Adipocyte (in vitro differentiated cells): ENCODE measurements around the gene COMMD2.
A peak's percentile ranks its signal among the peaks of the same experiment; 100 is the strongest.

Experiments used
- DNase-seq: peaks from one replicate; pipeline ENCODE4 v3.0.0-alpha.2; 2015; ENCODE audit warnings: low read depth
- H3K27me3 ChIP-seq: replicated peaks from 2 replicates; pipeline ENCODE4 v1.7.0; 2013; ENCODE audit warnings: mild to moderate bottlenecking, low read length, moderate library complexity; ENCODE audit not compliant: control insufficient read depth, insufficient read depth
- H3K36me3 ChIP-seq: 2 replicates; pipeline ENCODE4 v1.7.0; 2013; ENCODE audit warnings: low read length, mild to moderate bottlenecking, moderate library complexity; ENCODE audit not compliant: control insufficient read depth, insufficient read depth, severe bottlenecking
- H3K4me1 ChIP-seq: 2 replicates; pipeline ENCODE4 v1.7.0; 2013; ENCODE audit warnings: mild to moderate bottlenecking, low read length, moderate library complexity; ENCODE audit not compliant: control insufficient read depth, insufficient read depth
- H3K4me3 ChIP-seq: 2 replicates; pipeline ENCODE4 v1.7.0; 2013; ENCODE audit warnings: mild to moderate bottlenecking, low read length, moderate library complexity
- H3K9ac ChIP-seq: 2 replicates; pipeline ENCODE4 v1.7.0; 2013; ENCODE audit warnings: mild to moderate bottlenecking, low read length, moderate library complexity
- H3K9me3 ChIP-seq: 2 replicates; pipeline ENCODE4 v1.7.0; 2013; ENCODE audit warnings: mild to moderate bottlenecking, low read length, moderate library complexity; ENCODE audit not compliant: control insufficient read depth

Gene COMMD2

DNA sequence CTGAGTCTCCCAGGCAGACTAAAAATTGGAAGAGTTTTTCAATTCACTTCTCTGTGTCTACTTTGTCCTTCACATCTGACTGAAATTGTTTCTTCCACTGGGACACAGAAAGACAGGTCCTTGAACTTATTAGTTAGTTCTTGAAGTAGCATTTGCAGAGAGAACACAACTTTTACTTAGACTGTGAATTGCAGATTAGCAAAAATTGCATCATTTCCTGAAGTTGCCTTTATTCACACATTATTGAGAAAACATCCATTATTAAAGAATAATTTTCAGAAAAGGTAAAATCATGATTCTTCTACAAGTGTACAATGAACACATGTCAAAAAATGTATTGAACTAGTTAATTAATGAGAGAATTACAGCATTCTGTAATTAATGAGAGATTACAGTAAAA is 1.4 kb upstream of the COMMD2 start:
- H3K9ac ChIP-seq = no peak overlapping the region
- no peak for DNase-seq
- no peak overlapping the region for H3K4me3 ChIP-seq
- H3K27me3 ChIP-seq = no peaks in the 10 kb centered on the region
- peaks cover 8% of the 10 kb centered on the region for H3K4me1 ChIP-seq
- no peaks in the 10 kb centered on the region for H3K9me3 ChIP-seq
- H3K36me3 ChIP-seq = peaks cover 14% of the 10 kb centered on the region

- Histone ChIP-seq H3K36me3 (peaks cover 23% of the 10 kb centered on the region), H3K4me3 (peak overlapping the region; percentile 98), H3K9me3 (no peaks in the 10 kb centered on the region), H3K4me1 (peaks cover 8% of the 10 kb centered on the region), H3K27me3 (no peaks in the 10 kb centered on the region), H3K9ac (peak overlapping the region; percentile 93)
- DNase-seq = no peak
These were observed 473 bp upstream of the COMMD2 start for GRCh38 chr3:149752788-149753136.

- H3K9me3 ChIP-seq = no peaks in the 10 kb centered on the region
- DNase-seq = no peak
These were observed 738 bp downstream of the COMMD2 start for GRCh38 chr3:149751551-149751950.

DNA sequence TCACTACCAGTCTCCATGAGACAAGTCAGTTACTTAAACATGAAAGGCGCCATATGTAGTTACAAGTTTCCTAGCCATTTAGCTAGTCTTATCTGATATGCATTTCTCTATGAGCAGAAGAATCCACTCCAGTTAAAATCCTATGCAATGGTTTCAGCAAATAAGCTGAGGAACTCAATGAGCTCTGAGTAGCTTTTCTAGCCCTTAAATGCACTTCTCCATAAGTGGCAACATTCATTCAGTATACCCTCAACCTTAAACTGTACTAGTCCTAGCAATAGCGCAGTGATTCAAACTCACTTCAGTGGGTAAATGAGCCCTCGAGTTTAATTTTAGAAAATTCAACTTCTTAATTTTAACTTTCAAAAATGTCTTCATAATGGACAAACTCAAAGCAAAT is 7.7 kb downstream of the COMMD2 start:
- DNase-seq = no peak
- no peaks in the 10 kb centered on the region for H3K9me3 ChIP-seq
- H3K9ac ChIP-seq = no peak overlapping the region
- no peaks in the 10 kb centered on the region for H3K4me1 ChIP-seq
- no peak overlapping the region for H3K4me3 ChIP-seq
- H3K36me3 ChIP-seq = peaks cover 80% of the 10 kb centered on the region
- H3K27me3 ChIP-seq = no peaks in the 10 kb centered on the region

More at GRCh38 chr3:149751551-149751950, 738 bp downstream of the COMMD2 start:
- H3K4me3 ChIP-seq = peak overlapping the region; percentile 98
- H3K36me3 ChIP-seq = peaks cover 34% of the 10 kb centered on the region
- H3K27me3 ChIP-seq = no peaks in the 10 kb centered on the region
- H3K9ac ChIP-seq = peak overlapping the region; percentile 93
- H3K4me1 ChIP-seq = peaks cover 8% of the 10 kb centered on the region

DNA sequence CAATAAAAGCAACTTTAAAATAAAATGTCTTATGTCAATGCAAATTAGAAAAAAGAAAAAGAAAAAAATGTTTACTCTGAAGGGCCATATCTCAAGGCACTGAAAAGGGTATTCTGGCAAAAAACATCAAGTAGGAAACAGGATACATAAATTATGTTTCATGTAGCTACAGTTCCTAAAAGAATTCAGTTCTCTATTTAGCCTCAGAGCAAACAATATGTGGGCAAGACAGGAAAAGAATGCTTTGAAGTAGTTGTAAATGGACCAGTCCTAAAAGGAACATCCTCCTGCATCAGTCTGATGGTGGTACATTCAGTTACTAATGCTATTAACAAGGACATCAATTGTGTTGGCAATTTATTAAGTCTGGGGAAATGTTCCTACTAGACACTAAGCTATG is 8.1 kb downstream of the COMMD2 start:
- Histone ChIP-seq H3K4me1 (no peaks in the 10 kb centered on the region), H3K9me3 (no peaks in the 10 kb centered on the region), H3K27me3 (no peaks in the 10 kb centered on the region), H3K36me3 (peaks cover 80% of the 10 kb centered on the region), H3K4me3 (no peak overlapping the region), H3K9ac (no peak overlapping the region)
- no peak for DNase-seq

- Histone ChIP-seq H3K9ac (no peak overlapping the region), H3K4me3 (no peak overlapping the region), H3K4me1 (peaks cover 18% of the 10 kb centered on the region), H3K27me3 (no peaks in the 10 kb centered on the region), H3K36me3 (peaks cover 45% of the 10 kb centered on the region), H3K9me3 (no peaks in the 10 kb centered on the region)
- DNase-seq = no peak
These were observed 12.9 kb downstream of the COMMD2 start for GRCh38 chr3:149739396-149739795.

DNA sequence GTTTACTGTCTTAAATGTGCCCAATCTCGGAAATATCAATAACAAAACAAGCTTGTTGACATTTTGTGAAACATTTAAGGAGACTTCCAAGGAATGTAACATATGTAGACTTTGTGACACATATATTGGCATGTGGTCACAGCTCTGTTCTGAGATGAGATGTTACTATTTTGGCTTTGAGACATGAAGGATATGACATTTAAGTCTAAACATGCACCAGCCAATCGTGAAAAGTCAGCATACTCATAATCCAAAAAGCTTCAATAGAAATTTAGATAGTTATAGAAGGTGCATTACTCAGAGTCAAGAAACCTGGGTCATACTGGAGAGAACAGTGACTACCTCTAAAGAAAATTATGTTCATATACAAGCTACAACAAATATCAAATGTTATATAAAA is 13.4 kb downstream of the COMMD2 start:
- Histone ChIP-seq H3K4me1 (peaks cover 18% of the 10 kb centered on the region), H3K9me3 (no peaks in the 10 kb centered on the region), H3K9ac (no peak overlapping the region), H3K27me3 (no peaks in the 10 kb centered on the region), H3K4me3 (no peak overlapping the region), H3K36me3 (peaks cover 41% of the 10 kb centered on the region)
- DNase-seq = no peak

- Histone ChIP-seq H3K4me3 (no peak overlapping the region), H3K9me3 (no peaks in the 10 kb centered on the region), H3K27me3 (no peaks in the 10 kb centered on the region), H3K9ac (no peak overlapping the region), H3K36me3 (peaks cover 32% of the 10 kb centered on the region), H3K4me1 (peaks cover 18% of the 10 kb centered on the region)
- no peak for DNase-seq
These were observed 15.4 kb downstream of the COMMD2 start for GRCh38 chr3:149736953-149737205.

GRCh38 chr3:149736175-149736952 is 15.9 kb downstream of the COMMD2 start:
- no peak overlapping the region for H3K4me3 ChIP-seq
- H3K9me3 ChIP-seq = no peaks in the 10 kb centered on the region
- H3K36me3 ChIP-seq = peaks cover 28% of the 10 kb centered on the region
- H3K9ac ChIP-seq = no peak overlapping the region
- peak; percentile 67 for DNase-seq
- peaks cover 18% of the 10 kb centered on the region for H3K4me1 ChIP-seq
- no peaks in the 10 kb centered on the region for H3K27me3 ChIP-seq

- H3K4me3 ChIP-seq = no peak overlapping the region
- no peak for DNase-seq
- H3K36me3 ChIP-seq = no peaks in the 10 kb centered on the region
- peaks cover 18% of the 10 kb centered on the region for H3K4me1 ChIP-seq
- no peak overlapping the region for H3K9ac ChIP-seq
- H3K27me3 ChIP-seq = no peaks in the 10 kb centered on the region
- H3K9me3 ChIP-seq = no peaks in the 10 kb centered on the region
These were observed 20.1 kb downstream of the COMMD2 start for GRCh38 chr3:149732234-149732633.

GRCh38 chr3:149727656-149728055 is 24.6 kb downstream of the COMMD2 start:
- no peak for DNase-seq
- Histone ChIP-seq H3K4me3 (no peak overlapping the region), H3K36me3 (no peaks in the 10 kb centered on the region), H3K27me3 (no peaks in the 10 kb centered on the region), H3K9ac (no peak overlapping the region), H3K9me3 (no peaks in the 10 kb centered on the region), H3K4me1 (peaks cover 6% of the 10 kb centered on the region)
